Esophagus squamous epithelium (tissue), 5 donors: ENCODE results near the gene FBXL7. TPM values are rescaled to one million over a fixed set of nuclear protein-coding genes. Genes with fewer than 3 reads are reported as not detected.

Source experiments
- DNase-seq: peaks from one replicate; lab custom pipeline; 2025; lab: John Stamatoyannopoulos, UW
- H3K27ac ChIP-seq, 4 donors: fragments of 200-600 bp; sonication (generic); one replicate each; pipeline ENCODE4 v1.5.1; 2016 to 2019; ENCODE audit warnings: mild to moderate bottlenecking in 1 of 4
- H3K27me3 ChIP-seq, 4 donors: fragments of 200-600 bp; sonication (generic); 1 replicate in 3 of 4; 2 replicates in 1 of 4; pipeline versions ENCODE4 v1.5.1 to v1.6.0; 2017 to 2021; ENCODE audit warnings: antibody characterized with exemption in 1 of 4
- H3K36me3 ChIP-seq, 3 donors: fragments of 200-600 bp; sonication (generic); one replicate each; pipeline ENCODE4 v1.5.1; 2016 to 2019
- H3K4me1 ChIP-seq, 3 donors: fragments of 200-600 bp; sonication (generic); one replicate each; pipeline ENCODE4 v1.5.1; 2017 to 2019
- H3K4me3 ChIP-seq, 4 donors: fragments of 200-600 bp; sonication (generic); 1 replicate in 3 of 4; 2 replicates in 1 of 4; pipeline ENCODE4 v1.5.1; 2016 to 2019; ENCODE audit warnings: mild to moderate bottlenecking in 2 of 4, moderate library complexity in 1 of 4
- H3K9me3 ChIP-seq, 3 donors: fragments of 200-600 bp; sonication (generic); one replicate each; pipeline ENCODE4 v1.5.1; 2016 to 2019
- POLR2A ChIP-seq, 4 donors: fragments of 450-650 bp; IDR thresholded peaks; one replicate each; pipeline ENCODE4 v1.6.1; 2017; ENCODE audit warnings: antibody characterized with exemption in 4 of 4, mild to moderate bottlenecking in 4 of 4, moderate library complexity in 3 of 4
- WGBS, 2 donors: methylation state at CpG; one replicate each; pipeline ENCODE4 v1.1.5; 2018; 5-methylcytosine and 5-hydroxymethylcytosine counted together
- intact Hi-C: fragments of 100-400 bp; cut with DNase I; formaldehyde crosslinking; loops from one replicate; pipeline ENCODE4 v1.15.0; 2022
- total RNA-seq, 4 donors: library from RNA; depleted of rRNA; stranded (reverse); fragments of >200 nt; gene quantifications; one replicate each; pipeline ENCODE4 v1.1.0, GENCODE V29; 2016
- TF ChIP-seq, protein P1 (sequence below), 6 experiments: fragments of 450-650 bp in 4 of 6; fragments of 200-600 bp in 2 of 6; sonication (generic) in 2 of 6; IDR thresholded peaks; one replicate each; pipeline ENCODE4 v1.5.1; 2016 to 2019; ENCODE audit warnings: antibody characterized with exemption in 6 of 6, mild to moderate bottlenecking in 4 of 6, moderate library complexity in 4 of 6
- donor health status: DM: yes; HTN: yes; CAD: no.

The FBXL7 gene
- total RNA-seq, 4 donors from 2014 or later: 0.68 to 15.1 (median 2.8) TPM

GRCh38 chr5:15615859-15616258, 115.9 kb downstream of the FBXL7 start:
- Histone ChIP-seq H3K9me3 (no peaks in the 10 kb centered on the region), H3K27ac (no peak overlapping the region), H3K4me3 (no peak overlapping the region), H3K36me3 (no peaks in the 10 kb centered on the region), H3K27me3 (no peaks in the 10 kb centered on the region), H3K4me1 (no peaks in the 10 kb centered on the region)
- WGBS, 2 donors: 81 to 89% methylated on average over 6 of the region's 6 CpGs
- intact Hi-C loops: no loop called here
- TF ChIP-seq POLR2A (IDR thresholded peaks at IDR 0.05): no peak
- TF ChIP-seq, protein P1, sequence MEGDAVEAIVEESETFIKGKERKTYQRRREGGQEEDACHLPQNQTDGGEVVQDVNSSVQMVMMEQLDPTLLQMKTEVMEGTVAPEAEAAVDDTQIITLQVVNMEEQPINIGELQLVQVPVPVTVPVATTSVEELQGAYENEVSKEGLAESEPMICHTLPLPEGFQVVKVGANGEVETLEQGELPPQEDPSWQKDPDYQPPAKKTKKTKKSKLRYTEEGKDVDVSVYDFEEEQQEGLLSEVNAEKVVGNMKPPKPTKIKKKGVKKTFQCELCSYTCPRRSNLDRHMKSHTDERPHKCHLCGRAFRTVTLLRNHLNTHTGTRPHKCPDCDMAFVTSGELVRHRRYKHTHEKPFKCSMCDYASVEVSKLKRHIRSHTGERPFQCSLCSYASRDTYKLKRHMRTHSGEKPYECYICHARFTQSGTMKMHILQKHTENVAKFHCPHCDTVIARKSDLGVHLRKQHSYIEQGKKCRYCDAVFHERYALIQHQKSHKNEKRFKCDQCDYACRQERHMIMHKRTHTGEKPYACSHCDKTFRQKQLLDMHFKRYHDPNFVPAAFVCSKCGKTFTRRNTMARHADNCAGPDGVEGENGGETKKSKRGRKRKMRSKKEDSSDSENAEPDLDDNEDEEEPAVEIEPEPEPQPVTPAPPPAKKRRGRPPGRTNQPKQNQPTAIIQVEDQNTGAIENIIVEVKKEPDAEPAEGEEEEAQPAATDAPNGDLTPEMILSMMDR (IDR thresholded peaks at IDR 0.05): no peak
- no peak for DNase-seq

DNA sequence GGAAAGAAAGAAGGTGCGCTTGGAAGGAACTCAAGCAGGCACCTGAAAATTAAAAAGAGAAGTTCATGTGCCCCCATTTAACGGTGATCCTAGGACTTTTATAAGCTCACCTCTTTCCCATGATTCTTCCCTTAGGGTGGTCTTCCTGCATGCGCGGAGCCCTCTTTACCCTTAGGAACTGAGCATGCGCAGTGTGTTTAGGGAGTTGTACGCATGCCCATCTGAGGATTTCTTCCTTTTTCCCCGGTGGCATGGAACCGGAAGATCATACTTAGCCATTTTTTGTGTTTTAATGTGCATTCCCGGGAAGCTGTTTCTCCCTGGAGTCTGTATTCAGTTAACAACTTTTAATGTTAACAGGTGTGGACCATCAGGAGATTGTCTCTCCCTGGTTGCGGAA, 119.0 kb downstream of the FBXL7 start:
- Histone ChIP-seq H3K4me3 (no peak overlapping the region), H3K27me3 (no peaks in the 10 kb centered on the region), H3K4me1 (peaks cover 0 to 3% (median 0%) of the 10 kb centered on the region in 3 donors), H3K36me3 (no peaks in the 10 kb centered on the region), H3K27ac (no peak overlapping the region), H3K9me3 (no peaks in the 10 kb centered on the region)
- TF ChIP-seq, protein P1 (IDR thresholded peaks at IDR 0.05): no peak
- TF ChIP-seq POLR2A (IDR thresholded peaks at IDR 0.05): no peak
- intact Hi-C loops: no loop called here
- 95 to 97% methylated on average over 10 of the region's 10 CpGs for WGBS, 2 donors
- DNase-seq: no peak

DNA sequence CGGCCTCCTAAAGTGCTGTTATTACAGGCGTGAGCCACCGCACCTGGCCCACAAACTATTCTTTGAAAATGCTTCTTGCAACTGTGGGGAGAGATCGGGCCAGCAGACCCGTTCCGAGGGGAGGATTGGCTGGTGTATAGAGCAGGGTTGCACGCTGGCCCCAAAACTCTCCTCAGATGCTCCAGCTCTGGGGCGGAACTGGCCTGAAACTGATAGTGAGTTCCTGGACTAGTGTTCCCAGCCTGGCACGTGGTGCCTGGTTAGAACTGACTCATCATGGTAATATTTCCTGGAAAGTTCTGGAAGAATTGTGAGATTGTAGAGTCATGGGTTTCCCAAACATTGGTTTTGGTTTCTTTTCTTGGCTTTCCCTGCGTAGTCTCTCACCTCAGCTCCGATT, 120.5 kb downstream of the FBXL7 start:
- no peak overlapping the region for H3K4me3 ChIP-seq
- no peaks in the 10 kb centered on the region for H3K36me3 ChIP-seq
- peaks cover 0 to 3% (median 0%) of the 10 kb centered on the region in 3 donors for H3K4me1 ChIP-seq
- no peak for DNase-seq
- peak overlapping the region in 1 of 4 donors; percentile 49 for H3K27ac ChIP-seq
- H3K27me3 ChIP-seq: no peaks in the 10 kb centered on the region
- no peak for TF ChIP-seq POLR2A (IDR thresholded peaks at IDR 0.05)
- TF ChIP-seq, protein P1 (IDR thresholded peaks at IDR 0.05): no peak
- 65 to 70% methylated on average over 9 to 10 of the region's 11 CpGs for WGBS, 2 donors
- intact Hi-C loops: no loop called here
- H3K9me3 ChIP-seq: no peaks in the 10 kb centered on the region

GRCh38 chr5:15621094-15621493, 121.1 kb downstream of the FBXL7 start:
- H3K4me3 ChIP-seq: no peak overlapping the region
- H3K9me3 ChIP-seq: no peaks in the 10 kb centered on the region
- peak overlapping the region in 1 of 4 donors; percentile 49 for H3K27ac ChIP-seq
- no peaks in the 10 kb centered on the region for H3K36me3 ChIP-seq
- 36 to 50% methylated on average over 1 of the region's 1 CpG for WGBS, 2 donors
- intact Hi-C loops: no loop called here
- DNase-seq: no peak
- peaks cover 0 to 3% (median 0%) of the 10 kb centered on the region in 3 donors for H3K4me1 ChIP-seq
- TF ChIP-seq POLR2A (IDR thresholded peaks at IDR 0.05): no peak
- TF ChIP-seq, protein P1 (IDR thresholded peaks at IDR 0.05): no peak
- H3K27me3 ChIP-seq: no peaks in the 10 kb centered on the region

- no peaks in the 10 kb centered on the region for H3K27me3 ChIP-seq
- no peak for DNase-seq
- peaks cover 0 to 3% (median 0%) of the 10 kb centered on the region in 3 donors for H3K4me1 ChIP-seq
- no peaks in the 10 kb centered on the region for H3K9me3 ChIP-seq
- no peak overlapping the region for H3K4me3 ChIP-seq
- H3K36me3 ChIP-seq: no peaks in the 10 kb centered on the region
- WGBS, 2 donors: 79 to 96% methylated on average over 2 of the region's 2 CpGs
- TF ChIP-seq, protein P1 (IDR thresholded peaks at IDR 0.05): no peak
- no peak for TF ChIP-seq POLR2A (IDR thresholded peaks at IDR 0.05)
- intact Hi-C loops: no loop called here
- no peak overlapping the region for H3K27ac ChIP-seq
Measured at GRCh38 chr5:15623794-15624193, 123.8 kb downstream of the FBXL7 start.
